Endodermal cell (in vitro differentiated cells): Measurements from ENCODE around the gene MROH7. TPM values are rescaled to one million over a fixed set of nuclear protein-coding genes. Genes with fewer than 3 reads are reported as not detected.

Experiments
- DNase-seq: peaks from one replicate; pipeline ENCODE4 v3.0.0-alpha.2; 2017
- H3K27ac ChIP-seq: 2 replicates; pipeline ENCODE4 v1.5.1; 2013; ENCODE audit warnings: mild to moderate bottlenecking, low read depth, low read length, moderate library complexity
- H3K27me3 ChIP-seq: 2 replicates; pipeline ENCODE4 v1.6.1; 2013; ENCODE audit warnings: mild to moderate bottlenecking, low read length, moderate library complexity; ENCODE audit not compliant: insufficient read depth, control insufficient read depth, poor library complexity, severe bottlenecking
- H3K36me3 ChIP-seq: 2 replicates; pipeline ENCODE4 v1.7.0; 2013; ENCODE audit warnings: mild to moderate bottlenecking, low read length, moderate library complexity; ENCODE audit not compliant: control insufficient read depth, insufficient read depth
- H3K4me1 ChIP-seq: one replicate; pipeline ENCODE4 v1.7.0; 2013; ENCODE audit warnings: low read length; ENCODE audit not compliant: control insufficient read depth, insufficient read depth
- H3K4me3 ChIP-seq: 2 replicates; pipeline ENCODE4 v1.5.1; 2013; ENCODE audit warnings: mild to moderate bottlenecking, low read length, moderate library complexity
- H3K9ac ChIP-seq: 2 replicates; pipeline ENCODE4 v1.6.1; 2013; ENCODE audit warnings: mild to moderate bottlenecking, low read length, moderate library complexity; ENCODE audit not compliant: poor library complexity, severe bottlenecking; ENCODE audit errors: extremely low read depth
- H3K9me3 ChIP-seq: 2 replicates; pipeline ENCODE4 v1.6.1; 2013; ENCODE audit warnings: mild to moderate bottlenecking, low read length, moderate library complexity; ENCODE audit not compliant: control insufficient read depth
- H3K27ac Mint-ChIP-seq: 2 replicates; pipeline ENCODE4 v1.8.0; 2020; ENCODE audit warnings: mixed read lengths
- H3K27me3 Mint-ChIP-seq: 2 replicates; pipeline ENCODE4 v1.8.0; 2021; ENCODE audit warnings: mild to moderate bottlenecking, mixed read lengths; ENCODE audit not compliant: insufficient read depth
- H3K36me3 Mint-ChIP-seq: 2 replicates; pipeline ENCODE4 v1.8.0; 2020; ENCODE audit warnings: low read depth, mixed read lengths
- H3K4me1 Mint-ChIP-seq: 2 replicates; pipeline ENCODE4 v1.8.0; 2020; ENCODE audit warnings: mixed read lengths
- H3K4me3 Mint-ChIP-seq: 2 replicates; pipeline ENCODE4 v1.8.0; 2020; ENCODE audit warnings: mild to moderate bottlenecking, moderate library complexity, mixed read lengths
- H3K9me3 Mint-ChIP-seq: 2 replicates; pipeline ENCODE4 v1.8.0; 2020; ENCODE audit warnings: mild to moderate bottlenecking, mixed read lengths
- CTCF ChIP-seq: fragments of 200-600 bp; sonication (generic); conservative IDR thresholded peaks from 2 replicates; pipeline ENCODE4 v1.5.0; 2021; ENCODE audit warnings: antibody characterized with exemption, mild to moderate bottlenecking
- whole genome bisulfite sequencing, 2 experiments: methylation state at CpG; one replicate each; pipeline versions ENCODE4 v1.1.5 to v1.1.7; 2013; ENCODE audit warnings: missing lambda C conversion rate in 2 of 2, mixed read lengths in 1 of 2; ENCODE audit not compliant: insufficient coverage in 1 of 2, insufficient read length in 1 of 2; 5-methylcytosine and 5-hydroxymethylcytosine counted together
- total RNA-seq, 2 donors: library from RNA; stranded (reverse); fragmentation: NEBNext Ultra II Directional in 1 of 2; extraction: Animal tissue kit (Norgen Biotek cat#: 25700) in 1 of 2; gene quantifications; 2 replicates in 1 of 2; 3 replicates in 1 of 2; pipeline ENCODE4 v1.2.1, GENCODE V29; 2021

Gene MROH7
- total RNA-seq, 2 donors from 2014 or later, result 0.46 to 1.4 TPM

- Mint-ChIP-seq H3K27ac (no peak overlapping the region), H3K4me1 (peaks cover 9% of the 10 kb centered on the region), H3K27me3 (peaks cover 27% of the 10 kb centered on the region), H3K36me3 (no peaks in the 10 kb centered on the region), H3K4me3 (no peak overlapping the region), H3K9me3 (no peaks in the 10 kb centered on the region)
- no peak overlapping the region for H3K27ac ChIP-seq
- WGBS, 2 experiments, result 90 to 95% methylated on average over 1 to 2 of the region's 2 CpGs
- peaks cover 76% of the 10 kb centered on the region for H3K27me3 ChIP-seq
- H3K4me1 ChIP-seq, result no peaks in the 10 kb centered on the region
- no peaks in the 10 kb centered on the region for H3K9me3 ChIP-seq
- no peaks in the 10 kb centered on the region for H3K36me3 ChIP-seq
- peak; percentile 58 for DNase-seq
- H3K9ac ChIP-seq, result no peak overlapping the region
- no peak for TF ChIP-seq CTCF
- H3K4me3 ChIP-seq, result no peak overlapping the region
Measured at GRCh38 chr1:54705153-54705552, 63.6 kb downstream of the MROH7 start.

- peaks cover 80% of the 10 kb centered on the region for H3K27me3 ChIP-seq
- Mint-ChIP-seq H3K4me3 (no peak overlapping the region), H3K9me3 (no peaks in the 10 kb centered on the region), H3K4me1 (peaks cover 9% of the 10 kb centered on the region), H3K36me3 (no peaks in the 10 kb centered on the region), H3K27ac (no peak overlapping the region), H3K27me3 (peaks cover 38% of the 10 kb centered on the region)
- H3K4me1 ChIP-seq, result no peaks in the 10 kb centered on the region
- H3K4me3 ChIP-seq, result no peak overlapping the region
- no peak overlapping the region for H3K27ac ChIP-seq
- peak; percentile 34 for DNase-seq
- no peak overlapping the region for H3K9ac ChIP-seq
- no peaks in the 10 kb centered on the region for H3K36me3 ChIP-seq
- 82 to 92% methylated on average over 4 of the region's 4 CpGs for WGBS, 2 experiments
- TF ChIP-seq CTCF, result no peak
- no peaks in the 10 kb centered on the region for H3K9me3 ChIP-seq
Measured at GRCh38 chr1:54706419-54706818, 64.8 kb downstream of the MROH7 start.

GRCh38 chr1:54708385-54708784 lies 66.8 kb downstream of the MROH7 start:
- no peak for TF ChIP-seq CTCF
- Mint-ChIP-seq H3K9me3 (no peaks in the 10 kb centered on the region), H3K4me1 (peaks cover 9% of the 10 kb centered on the region), H3K36me3 (no peaks in the 10 kb centered on the region), H3K27me3 (peaks cover 41% of the 10 kb centered on the region), H3K4me3 (no peak overlapping the region), H3K27ac (no peak overlapping the region)
- Histone ChIP-seq H3K4me1 (no peaks in the 10 kb centered on the region), H3K4me3 (no peak overlapping the region), H3K27ac (no peak overlapping the region), H3K9ac (no peak overlapping the region), H3K9me3 (no peaks in the 10 kb centered on the region), H3K27me3 (peaks cover 84% of the 10 kb centered on the region), H3K36me3 (no peaks in the 10 kb centered on the region)
- no peak for DNase-seq
